HG03342 (cell line): ENCODE results near the gene KCNK2.

ENCODE experiments used
- ATAC-seq: cut with Tn5 transposase; IDR thresholded peaks from one replicate; pipeline ENCODE4 v1.9.1; 2021; ENCODE audit warnings: mild to moderate bottlenecking, moderate library complexity; ENCODE audit not compliant: unreplicated experiment

Gene KCNK2

GRCh38 chr1:215250913-215251312 is 168.4 kb downstream of the KCNK2 start:
- ATAC-seq, result no peak

- ATAC-seq, result no peak
Observed at GRCh38 chr1:215251428-215251827, 168.9 kb downstream of the KCNK2 start.

DNA sequence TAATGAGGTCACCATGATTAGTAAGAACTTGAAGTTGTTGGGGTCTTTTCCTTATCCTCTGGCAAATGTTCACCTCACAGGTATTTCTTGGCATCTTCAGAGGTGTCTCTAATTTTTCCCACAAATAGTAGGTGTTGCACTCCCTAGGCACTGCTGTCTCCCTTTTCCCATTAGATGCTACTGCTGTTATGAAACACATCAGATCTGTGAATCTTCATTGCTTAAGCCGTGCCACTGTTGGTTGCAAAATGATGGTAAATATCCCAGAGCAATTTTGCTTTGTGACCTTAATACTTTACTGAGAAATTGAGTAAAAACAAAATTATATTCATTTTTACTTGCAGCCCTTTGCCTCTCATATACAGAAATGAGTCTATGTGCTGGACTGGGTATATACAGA is 169.6 kb downstream of the KCNK2 start:
- no peak for ATAC-seq

GRCh38 chr1:215256936-215257679 is 174.6 kb downstream of the KCNK2 start:
- no peak for ATAC-seq

DNA sequence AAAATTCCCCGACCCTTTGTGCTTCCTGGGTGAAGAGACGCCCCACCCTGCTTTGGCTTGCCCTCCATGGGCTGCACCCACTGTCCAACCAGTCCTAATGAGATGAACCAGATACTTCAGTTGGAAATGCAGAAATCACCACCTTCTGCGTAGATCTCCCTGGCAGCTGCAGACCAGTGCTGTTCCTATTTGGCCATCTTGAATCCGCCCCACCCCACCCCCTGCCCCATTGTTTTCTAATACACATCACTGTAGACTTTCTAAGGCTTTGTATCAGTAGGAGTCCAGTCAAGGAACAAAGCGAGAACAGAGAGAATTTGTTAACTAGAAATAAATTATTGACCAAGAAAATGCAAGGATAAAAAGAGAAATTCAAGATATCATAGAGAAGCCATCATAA is 178.2 kb downstream of the KCNK2 start:
- no peak for ATAC-seq

GRCh38 chr1:215262106-215262505 is 179.6 kb downstream of the KCNK2 start:
- ATAC-seq, result no peak

- ATAC-seq, result no peak
Observed at GRCh38 chr1:215263636-215264035, 181.1 kb downstream of the KCNK2 start.

- ATAC-seq, result no peak
Observed at GRCh38 chr1:215264649-215265048, 182.1 kb downstream of the KCNK2 start.

GRCh38 chr1:215267495-215267894 is 185.0 kb downstream of the KCNK2 start:
- no peak for ATAC-seq

GRCh38 chr1:215269955-215270354 is 187.4 kb downstream of the KCNK2 start:
- ATAC-seq, result no peak

- no peak for ATAC-seq
Observed at GRCh38 chr1:215273838-215274516, 191.4 kb downstream of the KCNK2 start.

GRCh38 chr1:215276582-215276981 is 194.0 kb downstream of the KCNK2 start:
- ATAC-seq, result no peak

GRCh38 chr1:215277532-215277931 is 195.0 kb downstream of the KCNK2 start:
- ATAC-seq, result no peak

DNA sequence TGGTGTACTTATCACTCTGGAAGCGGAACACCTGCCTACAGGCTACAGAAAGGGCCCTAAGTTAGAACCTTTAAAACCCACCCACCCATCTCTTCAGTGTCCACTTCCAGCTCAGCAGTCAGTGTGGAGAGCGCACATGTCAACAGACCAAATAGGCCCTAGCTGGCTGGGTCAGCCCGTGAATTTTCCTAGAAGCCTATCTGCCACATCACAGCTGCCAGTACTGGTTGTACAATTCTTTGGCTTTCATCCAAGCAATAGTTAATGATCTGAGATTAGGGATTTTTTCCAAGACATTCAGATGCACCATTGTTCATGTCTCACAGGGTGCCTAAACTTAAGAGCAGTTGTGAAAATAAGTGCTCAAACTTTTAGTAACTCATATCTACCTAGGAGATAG is 197.1 kb downstream of the KCNK2 start:
- ATAC-seq, result no peak

DNA sequence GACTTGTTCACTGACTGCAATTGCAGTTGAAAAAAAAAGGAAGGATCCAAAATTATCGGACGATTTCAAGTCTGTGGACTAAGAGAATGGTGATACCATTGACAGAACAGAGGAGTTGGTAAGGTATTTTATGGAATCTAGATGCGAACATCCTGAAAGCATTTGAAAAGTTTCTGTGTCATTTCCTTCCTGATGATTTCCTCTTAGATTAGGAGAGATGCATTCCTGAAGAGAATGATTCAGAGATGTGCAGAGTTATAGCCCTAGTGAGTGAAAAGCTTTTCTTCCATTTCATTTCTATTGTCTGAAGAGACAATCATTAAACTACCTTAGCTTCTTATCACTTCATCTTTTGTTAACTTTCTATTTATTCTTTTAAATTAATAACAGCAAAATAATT is 200.0 kb downstream of the KCNK2 start:
- no peak for ATAC-seq

GRCh38 chr1:215285013-215285800 is 202.7 kb downstream of the KCNK2 start:
- no peak for ATAC-seq
